ENCODE data around the gene FCGR3A. TPM values are rescaled to one million over a fixed set of nuclear protein-coding genes. Genes with fewer than 3 reads are reported as not detected.
"Not testable (repeated sequence)": the region's sequence is repeated elsewhere in the genome, so short reads cannot be mapped to it uniquely, and the experiment has no call there.

The FCGR3A gene
- total and polyA plus RNA-seq, 9 donors: 0.66 to 3.1 (median 1.4) TPM

GRCh38 chr1:161512636-161513447 lies 36.8 kb downstream of the FCGR3A start:
- H3K27ac ChIP-seq (ENCODE audit: low read length): not testable (repeated sequence)
- WGBS (ENCODE audit: insufficient coverage): 55% methylated on average over 4 of the region's 6 CpGs

GRCh38 chr1:161511756-161512060 lies 37.9 kb downstream of the FCGR3A start:
- Histone ChIP-seq H3K9me3 (replicated peaks; ENCODE audit: control insufficient read depth, low read depth, low read length) (no peaks in the 10 kb centered on the region), H3K4me1 (ENCODE audit: control insufficient read depth, insufficient read depth, low read length) (no peaks in the 10 kb centered on the region), H3K27me3 (ENCODE audit: control insufficient read depth, insufficient read depth, low read length) (no peaks in the 10 kb centered on the region), H3K36me3 (ENCODE audit: control insufficient read depth, insufficient read depth, low read length) (no peaks in the 10 kb centered on the region), H3K4me3 (ENCODE audit: low read length) (no peak overlapping the region), H3K27ac (ENCODE audit: low read length) (no peak overlapping the region)
- DNase-seq: no peak
- WGBS (ENCODE audit: insufficient coverage): 66% methylated on average over 6 of the region's 7 CpGs

More at GRCh38 chr1:161512636-161513447, 36.8 kb downstream of the FCGR3A start:
- H3K27me3 ChIP-seq (ENCODE audit: control insufficient read depth, insufficient read depth, low read length); H3K9me3 ChIP-seq (replicated peaks; ENCODE audit: control insufficient read depth, low read depth, low read length); DNase-seq; H3K4me1 ChIP-seq (ENCODE audit: control insufficient read depth, insufficient read depth, low read length); H3K4me3 ChIP-seq (ENCODE audit: low read length); H3K36me3 ChIP-seq (ENCODE audit: control insufficient read depth, insufficient read depth, low read length): not testable (repeated sequence)

GRCh38 chr1:161511018-161511755 lies 38.4 kb downstream of the FCGR3A start:
- no peak overlapping the region for H3K27ac ChIP-seq (ENCODE audit: low read length)

GRCh38 chr1:161510477-161510876 lies 39.1 kb downstream of the FCGR3A start:
- Histone ChIP-seq H3K9me3 (replicated peaks; ENCODE audit: control insufficient read depth, low read depth, low read length) (no peaks in the 10 kb centered on the region), H3K4me3 (ENCODE audit: low read length) (no peak overlapping the region), H3K27ac (ENCODE audit: low read length) (no peak overlapping the region), H3K36me3 (ENCODE audit: control insufficient read depth, insufficient read depth, low read length) (no peaks in the 10 kb centered on the region), H3K27me3 (ENCODE audit: control insufficient read depth, insufficient read depth, low read length) (peaks cover 4% of the 10 kb centered on the region), H3K4me1 (ENCODE audit: control insufficient read depth, insufficient read depth, low read length) (no peaks in the 10 kb centered on the region)
- WGBS (ENCODE audit: insufficient coverage): 80% methylated on average over 1 of the region's 3 CpGs
- DNase-seq: no peak

More at GRCh38 chr1:161511018-161511755, 38.4 kb downstream of the FCGR3A start:
- H3K36me3 ChIP-seq (ENCODE audit: control insufficient read depth, insufficient read depth, low read length): no peaks in the 10 kb centered on the region
- 37% methylated on average over 2 of the region's 5 CpGs for WGBS (ENCODE audit: insufficient coverage)
- no peak for DNase-seq
- no peak overlapping the region for H3K4me3 ChIP-seq (ENCODE audit: low read length)
- no peaks in the 10 kb centered on the region for H3K9me3 ChIP-seq (replicated peaks; ENCODE audit: control insufficient read depth, low read depth, low read length)
- no peaks in the 10 kb centered on the region for H3K4me1 ChIP-seq (ENCODE audit: control insufficient read depth, insufficient read depth, low read length)
- peaks cover under 1% of the 10 kb centered on the region for H3K27me3 ChIP-seq (ENCODE audit: control insufficient read depth, insufficient read depth, low read length)

GRCh38 chr1:161506336-161507223 lies 43.0 kb downstream of the FCGR3A start:
- Histone ChIP-seq H3K27me3 (ENCODE audit: control insufficient read depth, insufficient read depth, low read length) (peaks cover 7% of the 10 kb centered on the region), H3K4me3 (ENCODE audit: low read length) (no peak overlapping the region), H3K4me1 (ENCODE audit: control insufficient read depth, insufficient read depth, low read length) (no peaks in the 10 kb centered on the region), H3K9me3 (replicated peaks; ENCODE audit: control insufficient read depth, low read depth, low read length) (no peaks in the 10 kb centered on the region), H3K27ac (ENCODE audit: low read length) (peak overlapping the region; percentile 29), H3K36me3 (ENCODE audit: control insufficient read depth, insufficient read depth, low read length) (no peaks in the 10 kb centered on the region)
- no CpG with 5 or more reads among the region's 15 CpGs for WGBS (ENCODE audit: insufficient coverage)
- peak; percentile 48 for DNase-seq

- Histone ChIP-seq H3K4me3 (ENCODE audit: low read length) (peak overlapping the region; percentile 5), H3K4me1 (ENCODE audit: control insufficient read depth, insufficient read depth, low read length) (no peaks in the 10 kb centered on the region), H3K27me3 (ENCODE audit: control insufficient read depth, insufficient read depth, low read length) (peaks cover 7% of the 10 kb centered on the region), H3K9me3 (replicated peaks; ENCODE audit: control insufficient read depth, low read depth, low read length) (no peaks in the 10 kb centered on the region), H3K27ac (ENCODE audit: low read length) (peak overlapping the region; percentile 59), H3K36me3 (ENCODE audit: control insufficient read depth, insufficient read depth, low read length) (no peaks in the 10 kb centered on the region)
- no CpG with 5 or more reads among the region's 6 CpGs for WGBS (ENCODE audit: insufficient coverage)
- DNase-seq: no peak
These were observed 43.9 kb downstream of the FCGR3A start for GRCh38 chr1:161505686-161506085.

GRCh38 chr1:161503394-161503748 lies 46.2 kb downstream of the FCGR3A start:
- Histone ChIP-seq H3K9me3 (replicated peaks; ENCODE audit: control insufficient read depth, low read depth, low read length) (no peaks in the 10 kb centered on the region), H3K27ac (ENCODE audit: low read length) (no peak overlapping the region), H3K4me3 (ENCODE audit: low read length) (no peak overlapping the region), H3K4me1 (ENCODE audit: control insufficient read depth, insufficient read depth, low read length) (no peaks in the 10 kb centered on the region), H3K27me3 (ENCODE audit: control insufficient read depth, insufficient read depth, low read length) (peaks cover 12% of the 10 kb centered on the region), H3K36me3 (ENCODE audit: control insufficient read depth, insufficient read depth, low read length) (no peaks in the 10 kb centered on the region)
- DNase-seq: no peak

GRCh38 chr1:161502641-161503393 lies 46.8 kb downstream of the FCGR3A start:
- Histone ChIP-seq H3K27ac (ENCODE audit: low read length) (no peak overlapping the region), H3K36me3 (ENCODE audit: control insufficient read depth, insufficient read depth, low read length) (no peaks in the 10 kb centered on the region), H3K9me3 (replicated peaks; ENCODE audit: control insufficient read depth, low read depth, low read length) (no peaks in the 10 kb centered on the region), H3K4me1 (ENCODE audit: control insufficient read depth, insufficient read depth, low read length) (no peaks in the 10 kb centered on the region), H3K4me3 (ENCODE audit: low read length) (no peak overlapping the region), H3K27me3 (ENCODE audit: control insufficient read depth, insufficient read depth, low read length) (peaks cover 12% of the 10 kb centered on the region)
- no peak for DNase-seq
- no CpG with 5 or more reads among the region's 1 CpG for WGBS (ENCODE audit: insufficient coverage)

- WGBS (ENCODE audit: insufficient coverage): 72% methylated on average over 3 of the region's 4 CpGs
- DNase-seq: no peak
These were observed 47.4 kb downstream of the FCGR3A start for GRCh38 chr1:161502181-161502580.

More at GRCh38 chr1:161502181-161502580, 47.4 kb downstream of the FCGR3A start:
- Histone ChIP-seq H3K27ac (ENCODE audit: low read length) (no peak overlapping the region), H3K4me3 (ENCODE audit: low read length) (no peak overlapping the region), H3K27me3 (ENCODE audit: control insufficient read depth, insufficient read depth, low read length) (peaks cover 12% of the 10 kb centered on the region), H3K9me3 (replicated peaks; ENCODE audit: control insufficient read depth, low read depth, low read length) (no peaks in the 10 kb centered on the region), H3K4me1 (ENCODE audit: control insufficient read depth, insufficient read depth, low read length) (no peaks in the 10 kb centered on the region), H3K36me3 (ENCODE audit: control insufficient read depth, insufficient read depth, low read length) (no peaks in the 10 kb centered on the region)

All from muscle of leg (tissue), 11 donors.